GM21825 (cell line): Measurements from ENCODE around the gene DIDO1.
A peak's percentile ranks its signal among the peaks of the same experiment; 100 is the strongest.

ENCODE experiments used
- ATAC-seq: cut with Tn5 transposase; IDR thresholded peaks from one replicate; pipeline ENCODE4 v1.9.1; 2021; ENCODE audit warnings: mild to moderate bottlenecking, moderate library complexity; ENCODE audit not compliant: unreplicated experiment

The DIDO1 gene

DNA sequence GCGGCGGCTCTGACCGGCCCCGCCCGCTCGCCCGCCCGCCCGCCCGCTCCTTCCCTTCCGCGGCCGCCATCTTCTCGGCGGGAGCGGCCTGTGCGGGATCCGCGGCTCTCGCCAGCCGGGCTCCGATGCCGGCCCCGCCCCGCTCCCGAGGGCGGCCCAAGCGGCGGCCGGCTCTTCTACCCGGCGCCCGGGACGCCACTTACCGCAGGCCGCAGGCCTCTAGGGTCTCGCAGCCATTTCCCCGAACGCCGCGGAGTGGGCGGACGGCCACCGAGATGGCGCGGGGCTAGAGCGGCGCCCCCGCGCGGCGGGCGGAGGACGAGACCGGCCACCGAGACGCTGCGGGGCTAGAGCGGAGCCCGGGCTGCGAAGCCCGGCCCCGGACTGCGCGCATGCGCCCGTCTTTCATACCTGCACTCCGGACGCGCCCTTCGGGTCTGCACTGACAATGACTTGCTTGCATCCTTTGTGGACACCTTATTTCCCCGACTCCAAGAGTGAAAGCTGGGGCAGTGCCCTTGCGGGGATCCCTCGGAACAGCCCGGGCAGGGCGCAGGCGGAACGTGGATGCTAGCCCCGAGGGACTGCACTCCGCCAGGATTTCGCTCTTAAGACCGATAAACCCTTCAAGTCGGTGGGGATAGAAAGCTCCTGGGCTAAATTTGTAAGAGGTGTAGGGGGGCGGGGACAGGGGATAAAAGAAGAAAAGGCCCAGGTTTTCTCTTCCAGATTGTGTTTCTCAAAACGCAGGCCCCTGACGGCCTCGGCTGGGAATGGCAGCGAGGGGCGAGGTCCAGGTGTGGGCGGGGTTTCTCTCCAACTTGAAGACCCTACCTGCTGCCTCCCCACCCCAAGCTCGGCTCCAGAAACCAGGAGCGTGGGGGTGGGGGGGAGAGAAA is at the start of gene DIDO1:
DIDO1 (minus strand) TSS at position 277 of the 899 bp plus-strand sequence.
- peak; percentile 73 for ATAC-seq

DNA sequence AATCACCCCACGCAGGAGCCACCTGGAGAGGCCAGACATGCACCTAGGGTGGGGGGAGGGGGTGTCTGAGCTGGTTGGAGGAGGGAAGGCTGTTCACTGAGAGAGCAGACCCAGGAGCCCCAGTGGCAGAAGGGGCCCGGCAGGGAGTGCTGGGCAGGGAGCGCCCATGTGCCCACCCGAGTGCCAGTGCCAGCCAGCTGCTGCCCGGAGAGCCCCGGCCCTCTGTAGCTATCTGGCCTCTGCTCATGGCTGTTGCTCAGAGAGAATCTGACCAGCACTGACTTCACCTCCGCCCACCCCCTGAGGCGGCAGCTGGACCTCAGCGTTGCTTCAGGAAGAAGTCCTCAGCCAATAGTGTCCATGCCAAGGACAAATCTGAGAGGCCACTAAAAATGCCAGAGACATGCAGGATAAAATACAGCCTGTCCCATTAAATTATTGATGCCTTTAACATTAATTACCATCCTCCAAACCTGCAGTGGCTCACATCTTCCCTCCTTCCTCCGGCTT is 49.0 kb upstream of the DIDO1 start:
- no peak for ATAC-seq

DNA sequence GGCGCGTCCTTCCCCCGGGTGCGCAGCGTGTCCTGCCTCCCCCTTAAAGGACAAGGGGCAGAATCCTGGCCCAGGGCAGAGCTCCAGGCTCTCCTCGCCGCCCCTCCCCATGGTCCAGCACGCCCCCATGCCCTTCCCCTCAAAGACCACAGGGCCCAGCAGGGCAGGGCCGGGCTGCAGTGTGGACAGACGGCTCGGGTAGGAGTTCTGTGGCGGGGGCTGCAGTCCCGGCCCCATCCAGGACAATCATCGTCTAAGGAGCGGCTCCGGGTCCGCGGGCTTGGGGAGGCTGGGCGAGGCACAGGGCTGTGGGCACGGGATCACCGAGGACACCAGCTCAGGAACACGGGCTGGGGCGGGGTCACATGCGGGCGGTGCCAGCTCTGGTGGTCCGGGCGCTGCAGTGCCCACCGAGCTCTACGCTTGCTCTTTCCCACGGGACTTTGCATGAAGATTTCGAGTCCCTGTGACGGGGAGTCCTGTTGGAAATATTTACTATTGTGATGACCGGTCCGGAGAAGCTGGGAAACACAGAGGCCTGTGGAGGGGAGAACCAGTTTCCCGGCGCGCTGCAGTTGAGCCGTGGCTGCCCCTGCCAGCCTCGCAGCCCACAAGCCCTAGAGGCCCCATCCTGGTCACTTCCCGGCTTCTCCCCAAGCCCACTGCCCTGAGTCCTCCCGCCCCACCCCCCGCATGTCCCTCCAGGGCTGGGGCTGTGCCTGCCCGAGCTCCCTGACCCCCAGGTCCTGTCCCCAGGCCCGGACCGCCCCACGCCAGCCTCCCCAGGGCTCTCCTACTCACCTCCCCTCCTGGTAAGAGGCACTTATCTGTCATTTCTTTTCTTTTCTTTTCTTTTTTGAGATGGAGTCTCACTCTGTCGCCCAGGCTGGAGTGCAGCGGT is 46.8 kb upstream of the DIDO1 start:
- ATAC-seq, result no peak

DNA sequence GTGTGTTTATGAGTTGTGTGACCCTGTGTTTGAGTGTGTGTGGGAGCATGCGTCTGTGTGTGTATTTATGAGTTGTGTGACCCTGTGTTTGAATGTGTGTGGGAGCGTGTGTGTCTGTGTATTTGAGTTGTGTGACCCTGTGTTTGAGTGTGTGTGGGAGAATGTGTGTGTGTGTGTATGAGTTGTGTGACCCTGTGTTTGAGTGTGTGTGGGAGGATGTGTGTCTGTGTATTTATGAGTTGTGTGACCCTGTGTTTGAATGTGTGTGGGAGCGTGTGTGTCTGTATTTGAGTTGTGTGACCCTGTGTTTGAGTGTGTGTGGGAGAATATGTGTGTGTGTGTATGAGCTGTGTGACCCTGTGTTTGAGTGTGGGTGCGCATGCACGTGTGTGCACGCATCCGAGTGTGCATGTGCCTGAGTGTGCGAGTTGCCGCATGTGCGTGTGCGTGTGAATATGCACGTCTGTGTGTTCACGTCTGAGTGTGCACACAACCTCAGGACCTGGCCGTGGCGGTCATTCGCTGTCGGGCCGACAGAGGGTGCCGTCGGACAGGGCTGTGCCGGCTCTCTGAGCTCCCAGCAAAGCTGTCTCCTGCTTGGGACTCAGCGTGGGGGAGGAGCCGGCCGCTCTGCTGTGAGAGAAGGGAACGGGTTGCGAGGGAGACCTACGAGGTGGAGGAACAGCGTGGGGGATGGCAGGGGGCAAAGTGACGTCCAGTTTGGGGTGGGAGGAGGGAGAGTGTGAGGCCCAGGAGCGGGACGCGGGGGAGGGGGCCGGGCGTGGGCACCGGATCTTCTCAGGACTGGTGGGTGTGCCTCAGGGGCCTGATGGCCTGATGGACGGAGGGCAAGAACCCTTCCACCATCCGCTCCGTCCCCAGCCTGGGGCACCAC is 45.9 kb upstream of the DIDO1 start:
- peak; percentile 71 for ATAC-seq

- ATAC-seq, result no peak
Measured at GRCh38 chr20:62971211-62971949, 45.1 kb upstream of the DIDO1 start.

DNA sequence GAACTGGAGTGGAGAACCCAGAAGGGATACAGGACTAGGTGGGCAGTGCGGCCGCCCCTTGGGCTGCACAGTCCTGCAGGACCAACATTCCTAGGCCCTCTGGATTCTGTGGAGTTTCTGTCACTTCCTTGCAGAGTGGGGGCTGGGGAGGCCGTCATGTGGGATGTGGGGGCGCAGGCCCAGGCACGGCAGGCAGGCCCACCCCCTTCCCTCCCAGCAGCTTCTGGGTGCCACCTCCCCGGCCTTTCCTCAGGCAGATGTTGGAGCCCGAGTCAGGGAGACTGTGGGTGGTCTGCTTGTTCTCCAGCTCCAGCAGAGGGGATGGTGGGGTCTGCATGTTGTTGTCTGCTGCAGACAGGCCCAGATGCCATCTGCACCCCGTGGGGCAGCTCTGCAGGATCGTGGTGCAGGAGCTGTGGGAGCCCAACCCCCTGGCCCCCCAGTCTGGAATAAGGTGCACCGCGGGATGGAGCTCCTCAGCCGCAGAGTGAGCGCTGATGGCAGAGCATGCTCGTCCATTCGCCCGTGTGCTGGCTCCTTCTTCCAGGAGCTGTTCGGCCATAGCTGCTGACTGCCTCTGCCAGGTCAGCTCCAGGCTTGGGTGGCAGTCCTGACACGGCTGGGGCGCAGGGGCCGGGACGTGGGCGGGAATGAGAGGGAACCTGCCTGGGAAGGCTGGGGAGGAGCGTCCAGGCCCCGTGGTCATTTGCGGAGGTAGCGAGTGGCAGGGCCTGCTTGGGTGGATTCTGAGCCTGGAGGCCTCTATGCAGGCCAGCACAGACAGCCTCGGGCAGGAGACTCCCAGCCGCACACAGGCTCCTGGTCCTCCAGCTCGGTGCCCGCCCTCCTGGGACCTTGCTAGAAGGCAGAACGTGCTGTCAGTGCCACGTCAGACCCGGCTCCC is 44.3 kb upstream of the DIDO1 start:
- ATAC-seq, result no peak

DNA sequence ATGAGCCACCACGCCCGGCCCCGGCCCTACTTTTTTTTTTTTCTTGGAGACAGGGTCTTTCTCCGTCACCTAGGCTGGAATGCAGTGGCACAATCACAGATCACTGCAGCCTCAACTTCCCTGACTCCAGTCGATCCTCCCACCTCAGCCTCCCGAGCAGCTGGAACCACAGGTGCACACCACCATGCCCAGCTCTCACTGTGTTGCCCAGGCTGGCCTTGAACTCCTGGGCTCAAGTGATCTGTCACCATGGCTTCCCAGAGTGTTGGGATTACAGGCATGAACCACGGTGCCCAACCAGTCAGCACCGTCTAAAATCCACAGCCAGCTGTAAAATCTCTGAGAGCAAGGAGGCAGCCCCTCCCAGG is 43.6 kb upstream of the DIDO1 start:
- no peak for ATAC-seq

DNA sequence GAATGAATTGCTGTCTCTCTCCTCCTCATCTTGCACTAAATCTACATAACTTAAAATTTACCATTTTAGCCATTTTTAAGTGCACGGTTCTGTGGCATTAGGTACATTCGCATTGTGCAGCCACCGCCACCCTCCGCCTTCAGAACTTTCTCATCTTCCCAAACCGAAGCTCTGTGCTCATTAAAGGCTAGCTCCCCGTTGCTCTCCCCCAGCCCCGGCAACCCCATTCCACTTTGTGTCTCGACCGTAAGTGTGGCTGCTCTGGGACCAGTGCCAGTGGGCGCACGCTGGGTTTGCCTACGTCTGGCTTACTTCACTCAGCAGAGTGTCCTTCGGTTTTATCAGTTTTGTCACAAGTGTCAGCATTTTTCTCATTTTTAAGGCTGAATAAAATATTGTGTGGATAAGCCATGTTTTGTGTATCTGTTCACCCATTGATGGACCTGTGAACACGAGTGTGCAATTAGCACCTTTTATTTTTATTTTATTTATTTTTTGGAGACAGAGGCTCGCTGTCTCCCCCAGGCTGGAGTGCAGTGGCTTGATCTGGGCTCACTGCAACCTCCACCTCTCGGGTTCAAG is 43.0 kb upstream of the DIDO1 start:
- ATAC-seq, result no peak

- no peak for ATAC-seq
Measured at GRCh38 chr20:62968378-62969178, 42.3 kb upstream of the DIDO1 start.

DNA sequence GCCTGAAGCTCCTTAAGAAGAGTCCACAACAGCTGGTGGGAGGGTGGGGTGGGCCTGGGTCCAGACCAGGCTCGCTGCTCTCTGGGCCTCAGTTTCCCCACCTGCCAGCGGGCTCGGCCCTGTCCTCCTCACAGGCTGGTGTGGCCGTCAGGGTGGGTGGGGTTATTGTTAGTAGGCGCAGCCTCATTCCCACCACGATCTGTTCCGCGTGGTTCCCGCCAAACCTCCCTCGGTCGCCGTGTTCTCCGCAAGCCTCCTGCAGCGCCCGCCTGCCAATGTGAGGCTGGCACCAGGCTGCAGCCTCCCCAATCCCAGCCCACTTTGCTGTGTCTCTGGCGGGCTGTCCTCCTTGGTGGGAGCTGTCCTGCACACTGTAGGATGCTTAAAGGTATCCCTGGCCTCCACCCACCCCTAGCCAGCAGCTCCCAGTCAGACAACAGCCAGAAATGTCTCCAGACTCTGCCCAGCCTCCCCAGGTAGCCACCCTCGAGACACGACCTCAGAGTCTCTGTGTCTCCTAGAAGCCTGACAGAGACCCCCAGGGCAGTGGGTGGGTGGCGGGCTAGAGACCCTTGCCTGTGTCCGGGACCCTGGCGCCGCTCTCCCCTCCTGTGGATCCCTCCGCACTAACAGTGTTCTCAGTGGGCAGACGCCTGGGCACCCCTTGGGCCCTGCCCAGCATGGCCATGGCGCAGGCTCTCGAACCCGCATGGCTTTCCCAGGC is 41.5 kb upstream of the DIDO1 start:
- ATAC-seq, result no peak

- ATAC-seq, result no peak
Measured at GRCh38 chr20:62967149-62967501, 40.8 kb upstream of the DIDO1 start.

- ATAC-seq, result no peak
Measured at GRCh38 chr20:62966212-62967148, 40.2 kb upstream of the DIDO1 start.

DNA sequence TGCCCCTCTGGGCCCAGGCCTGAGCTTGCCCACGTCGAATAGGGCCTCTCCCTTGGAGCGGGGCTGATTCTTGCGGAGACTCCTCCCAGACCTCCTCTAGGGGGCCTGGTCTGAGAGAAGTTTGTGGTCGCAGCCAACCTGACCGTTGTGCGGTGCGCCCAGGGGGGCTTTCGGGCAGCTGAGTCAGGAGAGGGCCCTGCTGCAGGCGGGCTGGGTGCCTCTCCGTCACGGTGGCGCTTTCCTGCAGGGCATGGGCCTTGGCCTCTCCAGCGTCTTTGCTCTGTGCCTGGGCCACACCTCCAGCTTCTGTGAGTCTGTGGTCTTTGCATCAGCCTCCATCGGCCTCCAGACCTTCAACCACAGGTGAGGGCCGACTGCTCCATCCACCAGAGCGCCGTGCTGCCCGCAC is 39.1 kb upstream of the DIDO1 start:
- no peak for ATAC-seq

- no peak for ATAC-seq
Measured at GRCh38 chr20:62964700-62965099, 38.4 kb upstream of the DIDO1 start.

- no peak for ATAC-seq
Measured at GRCh38 chr20:62963614-62964397, 37.5 kb upstream of the DIDO1 start.
